Calu3 (cell line): Measurements from ENCODE around the gene AGO3. TPM values are rescaled to one million over a fixed set of nuclear protein-coding genes. Genes with fewer than 3 reads are reported as not detected.

Experiments
- BruUV-seq: library from RNA; stranded (reverse); fragments of 400-500 nt; replicated peaks from 2 replicates; lab custom pipeline; 2021; lab: Mats Ljungman, UMichigan
- CTCF ChIA-PET: fragments of 300-600 bp; sonication (Branson Sonifier 250); formaldehyde crosslinking; loops from one replicate; lab custom pipeline; 2022; ENCODE audit warnings: antibody characterized with exemption; lab: Charles Lee
- DNase-seq: peaks from one replicate; pipeline ENCODE4 v3.0.0; 2022
- H3K27ac Mint-ChIP-seq: one replicate; pipeline ENCODE4 v1.8.0; 2022; ENCODE audit warnings: mixed read lengths; ENCODE audit not compliant: unreplicated experiment
- H3K27me3 Mint-ChIP-seq: one replicate; pipeline ENCODE4 v1.8.0; 2022; ENCODE audit warnings: mixed read lengths; ENCODE audit not compliant: unreplicated experiment
- H3K36me3 Mint-ChIP-seq: one replicate; pipeline ENCODE4 v1.8.0; 2022; ENCODE audit warnings: mild to moderate bottlenecking, moderate library complexity, mixed read lengths; ENCODE audit not compliant: insufficient read depth, unreplicated experiment
- H3K4me1 Mint-ChIP-seq: one replicate; pipeline ENCODE4 v1.8.0; 2022; ENCODE audit warnings: mild to moderate bottlenecking, low read depth, mixed read lengths; ENCODE audit not compliant: unreplicated experiment
- H3K4me3 Mint-ChIP-seq: one replicate; pipeline ENCODE4 v1.8.0; 2022; ENCODE audit warnings: mild to moderate bottlenecking, low read depth, moderate library complexity, mixed read lengths; ENCODE audit not compliant: unreplicated experiment
- H3K9me3 Mint-ChIP-seq: one replicate; pipeline ENCODE4 v1.8.0; 2022; ENCODE audit warnings: low read depth, mixed read lengths; ENCODE audit not compliant: unreplicated experiment
- intact Hi-C: fragments of 100-400 bp; cut with micrococcal nuclease; formaldehyde crosslinking; loops from one replicate; pipeline ENCODE4 v1.10.0; 2022; ENCODE audit not compliant: unreplicated experiment
- total RNA-seq: library from RNA; stranded (reverse); gene quantifications from 2 replicates; pipeline ENCODE4 v1.2.3, GENCODE V29; 2022
- TF ChIP-seq, protein P1 (sequence below): fragments of 200-600 bp; IDR thresholded peaks from one replicate; pipeline ENCODE4 v1.8.0; 2022; ENCODE audit warnings: antibody characterized with exemption; ENCODE audit not compliant: unreplicated experiment

AGO3 gene
- total RNA-seq, 1 experiment from 2014 or later: 28.5 TPM

DNA sequence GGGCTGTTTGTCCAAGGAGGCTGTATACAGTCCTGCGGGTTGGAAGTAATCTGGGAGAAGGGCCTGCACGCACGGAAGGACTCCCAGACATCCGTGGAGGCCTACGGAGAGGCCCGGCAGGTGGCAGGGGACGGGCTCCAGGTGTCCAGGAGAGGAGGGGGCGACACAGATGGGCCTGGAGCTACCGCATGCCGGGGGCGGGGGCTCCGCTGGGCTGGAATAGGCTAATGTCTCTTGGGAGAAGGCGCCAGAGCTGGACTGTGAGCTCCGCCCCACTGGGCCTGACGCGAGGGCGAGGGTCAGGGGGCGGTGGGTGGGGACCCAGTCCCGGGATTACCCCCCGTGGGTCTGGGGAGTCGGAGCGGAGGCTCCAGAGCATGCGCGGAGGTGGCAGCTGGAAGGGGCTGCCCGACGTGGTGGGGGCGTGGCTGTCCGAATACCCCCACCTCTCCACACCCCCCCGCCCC is 47.2 kb upstream of the AGO3 start:
- Mint-ChIP-seq H3K36me3 (peaks cover 10% of the 10 kb centered on the region), H3K9me3 (no peaks in the 10 kb centered on the region), H3K27ac (no peak overlapping the region), H3K27me3 (peaks cover 15% of the 10 kb centered on the region), H3K4me1 (peaks cover 35% of the 10 kb centered on the region), H3K4me3 (peak overlapping the region; percentile 98)
- CTCF ChIA-PET: interaction anchor here (0.6 to 0.7 kb wide), 4 partner anchors 13 to 391 kb away, joined by 3 to 4 read pairs (median 3); no protein-coding TSS in a partner anchor
- no TSS peak for BruUV-seq
- peak; percentile 35 for DNase-seq
- intact Hi-C loops: no loop called here
- TF ChIP-seq, protein P1, sequence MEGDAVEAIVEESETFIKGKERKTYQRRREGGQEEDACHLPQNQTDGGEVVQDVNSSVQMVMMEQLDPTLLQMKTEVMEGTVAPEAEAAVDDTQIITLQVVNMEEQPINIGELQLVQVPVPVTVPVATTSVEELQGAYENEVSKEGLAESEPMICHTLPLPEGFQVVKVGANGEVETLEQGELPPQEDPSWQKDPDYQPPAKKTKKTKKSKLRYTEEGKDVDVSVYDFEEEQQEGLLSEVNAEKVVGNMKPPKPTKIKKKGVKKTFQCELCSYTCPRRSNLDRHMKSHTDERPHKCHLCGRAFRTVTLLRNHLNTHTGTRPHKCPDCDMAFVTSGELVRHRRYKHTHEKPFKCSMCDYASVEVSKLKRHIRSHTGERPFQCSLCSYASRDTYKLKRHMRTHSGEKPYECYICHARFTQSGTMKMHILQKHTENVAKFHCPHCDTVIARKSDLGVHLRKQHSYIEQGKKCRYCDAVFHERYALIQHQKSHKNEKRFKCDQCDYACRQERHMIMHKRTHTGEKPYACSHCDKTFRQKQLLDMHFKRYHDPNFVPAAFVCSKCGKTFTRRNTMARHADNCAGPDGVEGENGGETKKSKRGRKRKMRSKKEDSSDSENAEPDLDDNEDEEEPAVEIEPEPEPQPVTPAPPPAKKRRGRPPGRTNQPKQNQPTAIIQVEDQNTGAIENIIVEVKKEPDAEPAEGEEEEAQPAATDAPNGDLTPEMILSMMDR: no peak

DNA sequence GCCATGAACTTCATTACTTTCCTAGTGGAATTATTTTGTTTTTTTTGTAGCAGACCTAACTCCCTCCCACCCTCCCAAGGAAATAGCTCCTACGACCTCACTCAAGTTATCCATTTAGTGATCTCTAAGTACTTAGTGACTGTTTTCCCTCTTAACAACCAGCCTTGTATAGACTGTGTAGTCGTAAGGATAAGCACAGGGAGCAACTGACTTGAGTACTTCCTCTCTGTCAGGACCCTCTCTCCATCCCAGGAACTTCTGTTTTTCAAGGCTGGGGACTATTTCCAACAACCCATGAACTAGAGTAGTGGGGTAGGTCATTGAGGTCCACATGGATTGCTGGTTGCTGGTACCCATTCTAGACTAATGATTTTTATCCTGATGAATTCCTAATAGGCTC is 46.0 kb upstream of the AGO3 start:
- Mint-ChIP-seq H3K9me3 (no peaks in the 10 kb centered on the region), H3K4me3 (no peak overlapping the region), H3K27ac (no peak overlapping the region), H3K36me3 (peaks cover 10% of the 10 kb centered on the region), H3K27me3 (peaks cover 15% of the 10 kb centered on the region), H3K4me1 (peaks cover 35% of the 10 kb centered on the region)
- CTCF ChIA-PET: interaction anchor here (0.6 kb wide), 1 partner anchor 12 kb away, joined by 3 read pairs; no protein-coding TSS in a partner anchor
- intact Hi-C loops: no loop called here
- TF ChIP-seq, protein P1: no peak
- no TSS peak for BruUV-seq
- DNase-seq: no peak

DNA sequence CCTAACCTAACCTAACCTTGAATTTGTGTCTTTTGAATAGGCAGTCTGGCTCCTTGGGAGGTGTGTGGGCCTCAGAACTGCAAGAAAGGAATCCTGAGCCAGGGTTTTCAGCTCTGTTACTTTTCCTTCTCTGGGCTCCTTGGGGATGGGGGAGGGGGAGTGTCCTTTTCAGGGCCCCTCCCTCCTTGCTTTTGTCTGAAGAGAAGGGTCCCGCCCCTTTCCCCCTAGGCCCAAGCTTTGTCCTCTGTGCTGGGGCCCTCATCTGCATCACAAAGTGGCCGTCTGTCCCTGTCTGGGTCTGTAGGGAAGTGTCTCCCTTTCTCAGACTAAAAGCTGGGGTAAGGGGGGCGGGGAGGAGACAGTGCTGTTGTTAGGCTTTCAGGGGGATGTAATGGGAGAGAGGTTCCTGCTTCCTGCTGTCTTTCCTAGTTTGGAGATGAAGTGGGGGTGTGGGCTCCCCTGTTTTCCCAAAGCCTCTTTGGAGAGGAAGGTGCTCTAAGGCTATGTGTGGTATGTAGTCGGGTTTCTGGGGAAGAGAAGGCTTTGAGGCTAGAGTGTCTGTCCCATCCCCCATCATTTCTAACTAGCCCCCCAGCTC is 44.8 kb upstream of the AGO3 start:
- Mint-ChIP-seq H3K4me3 (peak overlapping the region; percentile 38), H3K36me3 (peaks cover 14% of the 10 kb centered on the region), H3K27ac (peak overlapping the region; percentile 45), H3K4me1 (peaks cover 35% of the 10 kb centered on the region), H3K9me3 (no peaks in the 10 kb centered on the region), H3K27me3 (peaks cover 15% of the 10 kb centered on the region)
- TF ChIP-seq, protein P1: no peak
- intact Hi-C loops: loop anchor here (1.0 kb wide), 1 partner anchor 44 kb away; no protein-coding TSS in a partner anchor
- CTCF ChIA-PET: interaction anchor here (1.0 kb wide), 1 partner anchor 16 kb away, joined by 3 read pairs; no protein-coding TSS in a partner anchor
- no peak for DNase-seq
- BruUV-seq: no TSS peak

GRCh38 chr1:35886577-35887431 is 44.1 kb upstream of the AGO3 start:
- no peaks in the 10 kb centered on the region for H3K9me3 Mint-ChIP-seq
- peaks cover 17% of the 10 kb centered on the region for H3K36me3 Mint-ChIP-seq
- H3K27me3 Mint-ChIP-seq: peaks cover 9% of the 10 kb centered on the region
- TF ChIP-seq, protein P1: no peak
- BruUV-seq: no TSS peak
- CTCF ChIA-PET: interaction anchor here (0.5 to 1.0 kb wide), 4 partner anchors 10 to 993 kb away, joined by 3 read pairs; no protein-coding TSS in a partner anchor
- peak overlapping the region; percentile 45 for H3K27ac Mint-ChIP-seq
- intact Hi-C loops: loop anchor here (1.0 kb wide), 1 partner anchor 43 kb away; no protein-coding TSS in a partner anchor
- H3K4me3 Mint-ChIP-seq: peak overlapping the region; percentile 38
- no peak for DNase-seq
- peaks cover 33% of the 10 kb centered on the region for H3K4me1 Mint-ChIP-seq
